ENCODE results near the gene ATXN7. TPM values are rescaled to one million over a fixed set of nuclear protein-coding genes. Genes with fewer than 3 reads are reported as not detected.
A peak's percentile ranks its signal among the peaks of the same experiment; 100 is the strongest.

The ATXN7 gene
- polyA plus RNA-seq, 3 donors: 2.7 to 29.5 (median 3.2) TPM

GRCh38 chr3:64000453-64001055, 136.9 kb downstream of the ATXN7 start:
- no peaks in the 10 kb centered on the region for H3K9me3 ChIP-seq (replicated peaks in 1 of 2; ENCODE audit: control insufficient read depth in 1 of 2, insufficient read depth in 1 of 2, low read length in 2 of 2)
- no peak overlapping the region for H3K4me2 ChIP-seq (replicated peaks; ENCODE audit: extremely low read depth, low read length, poor library complexity, severe bottlenecking)
- TF ChIP-seq, protein P1, sequence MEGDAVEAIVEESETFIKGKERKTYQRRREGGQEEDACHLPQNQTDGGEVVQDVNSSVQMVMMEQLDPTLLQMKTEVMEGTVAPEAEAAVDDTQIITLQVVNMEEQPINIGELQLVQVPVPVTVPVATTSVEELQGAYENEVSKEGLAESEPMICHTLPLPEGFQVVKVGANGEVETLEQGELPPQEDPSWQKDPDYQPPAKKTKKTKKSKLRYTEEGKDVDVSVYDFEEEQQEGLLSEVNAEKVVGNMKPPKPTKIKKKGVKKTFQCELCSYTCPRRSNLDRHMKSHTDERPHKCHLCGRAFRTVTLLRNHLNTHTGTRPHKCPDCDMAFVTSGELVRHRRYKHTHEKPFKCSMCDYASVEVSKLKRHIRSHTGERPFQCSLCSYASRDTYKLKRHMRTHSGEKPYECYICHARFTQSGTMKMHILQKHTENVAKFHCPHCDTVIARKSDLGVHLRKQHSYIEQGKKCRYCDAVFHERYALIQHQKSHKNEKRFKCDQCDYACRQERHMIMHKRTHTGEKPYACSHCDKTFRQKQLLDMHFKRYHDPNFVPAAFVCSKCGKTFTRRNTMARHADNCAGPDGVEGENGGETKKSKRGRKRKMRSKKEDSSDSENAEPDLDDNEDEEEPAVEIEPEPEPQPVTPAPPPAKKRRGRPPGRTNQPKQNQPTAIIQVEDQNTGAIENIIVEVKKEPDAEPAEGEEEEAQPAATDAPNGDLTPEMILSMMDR (IDR thresholded peaks at IDR 0.05): no peak
- Mint-ChIP-seq H3K9me3 (no peaks in the 10 kb centered on the region), H3K36me3 (peaks cover 67 to 68% of the 10 kb centered on the region in 2 donors), H3K27me3 (ENCODE audit: low read depth in 3 of 3) (peaks cover 0 to 1% (median 0%) of the 10 kb centered on the region in 3 donors), H3K4me3 (no peak overlapping the region), H3K4me1 (no peaks in the 10 kb centered on the region), H3K27ac (peak overlapping the region in 2 of 7 donors; percentile 6 to 18)
- peaks cover 36% of the 10 kb centered on the region for H4K20me1 ChIP-seq (ENCODE audit: insufficient read depth, low read length)
- intact Hi-C loops (cut with micrococcal nuclease): no loop called here
- H3K79me2 ChIP-seq (ENCODE audit: insufficient read depth, low read length): no peaks in the 10 kb centered on the region
- no peak overlapping the region for H3K27ac ChIP-seq (ENCODE audit: low read depth in 1 of 2, low read length in 2 of 2)
- peaks cover 70 to 93% of the 10 kb centered on the region in 2 donors for H3K36me3 ChIP-seq (replicated peaks in 1 of 2; ENCODE audit: control insufficient read depth in 1 of 2, insufficient read depth in 2 of 2, low read length in 2 of 2)
- no peak overlapping the region for H2AFZ ChIP-seq (ENCODE audit: insufficient read depth, low read depth, low read length, poor library complexity, severe bottlenecking)
- no peaks in the 10 kb centered on the region for H3K27me3 ChIP-seq (ENCODE audit: control insufficient read depth in 2 of 2, insufficient read depth in 2 of 2, low read length in 2 of 2)
- no peak overlapping the region for H3K4me3 ChIP-seq (replicated peaks in 1 of 3; ENCODE audit: low read depth in 2 of 3, low read length in 3 of 3)
- no peaks in the 10 kb centered on the region for H3K4me1 ChIP-seq (ENCODE audit: control insufficient read depth in 1 of 2, insufficient read depth in 2 of 2, low read length in 2 of 2)
- no peak overlapping the region for H3K9ac ChIP-seq (ENCODE audit: insufficient read depth, low read length, poor library complexity, severe bottlenecking)
- WGBS (ENCODE audit: insufficient coverage): 97% methylated on average over 8 of the region's 9 CpGs
- no peak for DNase-seq

DNA sequence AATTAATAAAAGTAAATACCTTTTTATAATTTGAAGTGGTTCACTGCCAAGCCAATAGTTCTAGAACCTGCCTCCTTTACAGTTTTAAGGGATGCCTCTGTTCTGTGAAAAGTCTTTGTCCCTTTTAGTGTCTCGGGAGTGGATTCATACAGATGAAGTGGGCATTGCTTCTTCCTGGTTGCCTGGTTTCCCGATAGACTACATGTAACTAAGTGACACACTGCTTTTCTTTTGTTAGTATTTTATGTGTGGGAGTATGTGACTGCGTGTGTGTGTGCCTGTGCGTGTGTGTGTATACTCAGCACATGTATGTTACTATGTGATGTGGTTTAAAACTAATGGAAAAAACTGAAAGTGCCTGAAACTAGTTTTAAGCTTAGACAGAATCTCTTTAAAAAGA, 138.6 kb downstream of the ATXN7 start:
- Histone ChIP-seq H3K27ac (ENCODE audit: low read depth in 1 of 2, low read length in 2 of 2) (no peak overlapping the region), H3K9ac (ENCODE audit: insufficient read depth, low read length, poor library complexity, severe bottlenecking) (no peak overlapping the region), H2AFZ (ENCODE audit: insufficient read depth, low read depth, low read length, poor library complexity, severe bottlenecking) (no peak overlapping the region), H3K27me3 (ENCODE audit: control insufficient read depth in 2 of 2, insufficient read depth in 2 of 2, low read length in 2 of 2) (no peaks in the 10 kb centered on the region), H4K20me1 (ENCODE audit: insufficient read depth, low read length) (peaks cover 48% of the 10 kb centered on the region), H3K36me3 (replicated peaks in 1 of 2; ENCODE audit: control insufficient read depth in 1 of 2, insufficient read depth in 2 of 2, low read length in 2 of 2) (peaks cover 72 to 93% of the 10 kb centered on the region in 2 donors), H3K79me2 (ENCODE audit: insufficient read depth, low read length) (no peaks in the 10 kb centered on the region), H3K4me2 (replicated peaks; ENCODE audit: extremely low read depth, low read length, poor library complexity, severe bottlenecking) (no peak overlapping the region), H3K4me3 (replicated peaks in 1 of 3; ENCODE audit: low read depth in 2 of 3, low read length in 3 of 3) (no peak overlapping the region), H3K9me3 (replicated peaks in 1 of 2; ENCODE audit: control insufficient read depth in 1 of 2, insufficient read depth in 1 of 2, low read length in 2 of 2) (no peaks in the 10 kb centered on the region), H3K4me1 (ENCODE audit: control insufficient read depth in 1 of 2, insufficient read depth in 2 of 2, low read length in 2 of 2) (no peaks in the 10 kb centered on the region)
- Mint-ChIP-seq H3K4me1 (no peaks in the 10 kb centered on the region), H3K27me3 (ENCODE audit: low read depth in 3 of 3) (peaks cover 0 to 1% (median 0%) of the 10 kb centered on the region in 3 donors), H3K27ac (peak overlapping the region in 2 of 7 donors; percentile 20 to 33), H3K36me3 (peaks cover 51 to 52% of the 10 kb centered on the region in 2 donors), H3K9me3 (no peaks in the 10 kb centered on the region), H3K4me3 (no peak overlapping the region)
- no peak for DNase-seq
- 96% methylated on average over 4 of the region's 4 CpGs for WGBS (ENCODE audit: insufficient coverage)
- intact Hi-C loops (cut with micrococcal nuclease): no loop called here
- TF ChIP-seq, protein P1 (IDR thresholded peaks at IDR 0.05): no peak
